Lower leg skin (tissue), 4 donors: ENCODE measurements around the gene HES3. TPM values are rescaled to one million over a fixed set of nuclear protein-coding genes. Genes with fewer than 3 reads are reported as not detected.

Experiments
- DNase-seq, 2 donors: peaks; one replicate each; pipeline ENCODE4 v3.0.0-alpha.2; 2019; ENCODE audit warnings: low spot score in 2 of 2
- H3K4me3 ChIP-seq: fragments of 200-600 bp; sonication (generic); 2 replicates; pipeline ENCODE4 v1.5.1; 2017; ENCODE audit warnings: mild to moderate bottlenecking, low read depth; ENCODE audit not compliant: poor library complexity, severe bottlenecking
- POLR2A ChIP-seq, 2 donors: fragments of 450-650 bp; IDR thresholded peaks; one replicate each; pipeline ENCODE4 v1.6.1; 2016 to 2017; ENCODE audit warnings: antibody characterized with exemption in 2 of 2, mild to moderate bottlenecking in 1 of 2, moderate library complexity in 1 of 2
- WGBS, 2 donors: methylation state at CpG; one replicate each; pipeline ENCODE4 v1.1.5; 2018; 5-methylcytosine and 5-hydroxymethylcytosine counted together
- intact Hi-C: fragments of 100-400 bp; cut with DNase I; formaldehyde crosslinking; loops from one replicate; pipeline ENCODE4 v1.15.0; 2023; ENCODE audit warnings: low total_unique reads
- total RNA-seq, 4 donors: library from RNA; depleted of rRNA; stranded (reverse); fragments of >200 nt; gene quantifications; one replicate each; pipeline ENCODE4 v1.1.0, GENCODE V29; 2016
- TF ChIP-seq, protein P1 (sequence below), 3 donors: fragments of 450-650 bp; IDR thresholded peaks; one replicate each; pipeline ENCODE4 v1.5.1; 2016; ENCODE audit warnings: antibody characterized with exemption in 3 of 3, mild to moderate bottlenecking in 3 of 3, moderate library complexity in 2 of 3

The HES3 gene
- total RNA-seq, 4 donors from 2014 or later, result not detected

DNA sequence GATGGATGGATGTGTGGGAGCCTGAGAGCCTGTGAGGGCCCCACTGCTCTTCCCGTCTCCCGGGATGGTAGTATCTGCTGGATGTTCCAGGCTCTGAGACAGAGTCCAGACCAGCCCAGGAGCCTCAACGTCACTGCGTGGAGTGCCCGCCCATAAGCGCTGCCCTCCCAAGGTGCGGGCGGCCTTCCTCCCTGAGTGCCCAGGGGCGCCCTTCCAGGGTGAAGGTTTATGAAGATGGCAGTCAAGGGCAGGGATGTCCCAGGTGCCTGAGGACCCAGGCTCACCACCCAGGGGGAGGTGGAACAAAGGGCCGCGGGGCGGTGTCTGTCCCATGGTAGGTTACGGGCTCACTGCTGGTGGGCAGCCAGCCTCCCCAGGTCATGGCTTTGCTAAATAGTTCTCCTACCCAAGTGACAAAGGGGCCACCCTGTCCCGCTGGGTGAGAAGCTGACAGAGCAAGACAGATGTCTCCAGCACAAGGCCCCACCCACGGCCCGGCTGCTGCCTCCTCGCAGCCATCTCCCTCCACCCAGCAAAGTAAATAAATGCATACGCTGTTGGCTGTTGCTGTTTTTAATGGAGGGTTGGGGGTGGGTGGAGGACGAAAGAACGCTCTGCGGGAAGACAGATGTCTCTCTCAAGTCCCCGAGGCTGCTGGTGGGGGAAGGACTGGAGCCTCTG, 25.9 kb downstream of the HES3 start:
- DNase-seq, result no peak
- WGBS, 2 donors, result 73 to 83% methylated on average over 17 to 22 of the region's 22 CpGs
- intact Hi-C loops, result no loop called here
- TF ChIP-seq POLR2A (IDR thresholded peaks at IDR 0.05), result no peak
- TF ChIP-seq, protein P1, sequence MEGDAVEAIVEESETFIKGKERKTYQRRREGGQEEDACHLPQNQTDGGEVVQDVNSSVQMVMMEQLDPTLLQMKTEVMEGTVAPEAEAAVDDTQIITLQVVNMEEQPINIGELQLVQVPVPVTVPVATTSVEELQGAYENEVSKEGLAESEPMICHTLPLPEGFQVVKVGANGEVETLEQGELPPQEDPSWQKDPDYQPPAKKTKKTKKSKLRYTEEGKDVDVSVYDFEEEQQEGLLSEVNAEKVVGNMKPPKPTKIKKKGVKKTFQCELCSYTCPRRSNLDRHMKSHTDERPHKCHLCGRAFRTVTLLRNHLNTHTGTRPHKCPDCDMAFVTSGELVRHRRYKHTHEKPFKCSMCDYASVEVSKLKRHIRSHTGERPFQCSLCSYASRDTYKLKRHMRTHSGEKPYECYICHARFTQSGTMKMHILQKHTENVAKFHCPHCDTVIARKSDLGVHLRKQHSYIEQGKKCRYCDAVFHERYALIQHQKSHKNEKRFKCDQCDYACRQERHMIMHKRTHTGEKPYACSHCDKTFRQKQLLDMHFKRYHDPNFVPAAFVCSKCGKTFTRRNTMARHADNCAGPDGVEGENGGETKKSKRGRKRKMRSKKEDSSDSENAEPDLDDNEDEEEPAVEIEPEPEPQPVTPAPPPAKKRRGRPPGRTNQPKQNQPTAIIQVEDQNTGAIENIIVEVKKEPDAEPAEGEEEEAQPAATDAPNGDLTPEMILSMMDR (IDR thresholded peaks at IDR 0.05), result no peak
- H3K4me3 ChIP-seq, result no peak overlapping the region

DNA sequence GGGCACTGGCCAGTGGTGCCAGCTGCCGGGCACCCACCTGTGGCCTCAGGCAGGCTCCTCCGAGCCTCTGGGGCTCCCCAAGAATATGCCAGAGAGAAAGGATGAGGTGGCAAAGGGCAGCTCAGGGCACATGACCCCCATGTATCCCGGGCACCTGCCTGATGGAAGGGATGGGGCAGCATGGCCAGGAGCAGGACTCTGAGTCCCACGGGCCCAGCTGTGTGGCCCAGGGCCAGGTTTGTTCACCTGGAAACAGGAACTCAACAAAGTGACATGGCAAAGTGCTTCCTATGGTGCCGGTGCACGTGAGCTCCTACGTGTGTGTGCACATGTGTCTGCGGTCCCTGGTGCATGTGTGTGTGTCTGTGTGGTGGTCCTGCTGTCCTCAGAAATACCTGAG, 26.4 kb downstream of the HES3 start:
- 70 to 75% methylated on average over 8 of the region's 8 CpGs for WGBS, 2 donors
- intact Hi-C loops, result no loop called here
- H3K4me3 ChIP-seq, result no peak overlapping the region
- no peak for DNase-seq
- TF ChIP-seq POLR2A (IDR thresholded peaks at IDR 0.05), result no peak
- TF ChIP-seq, protein P1 (IDR thresholded peaks at IDR 0.05), result no peak

GRCh38 chr1:6271006-6271405, 27.0 kb downstream of the HES3 start:
- no peak for DNase-seq
- intact Hi-C loops, result no loop called here
- WGBS, 2 donors, result 54 to 61% methylated on average over 4 of the region's 4 CpGs
- H3K4me3 ChIP-seq, result no peak overlapping the region
- TF ChIP-seq, protein P1 (IDR thresholded peaks at IDR 0.05), result no peak
- no peak for TF ChIP-seq POLR2A (IDR thresholded peaks at IDR 0.05)

GRCh38 chr1:6271554-6271953, 27.6 kb downstream of the HES3 start:
- no peak for DNase-seq
- TF ChIP-seq, protein P1 (IDR thresholded peaks at IDR 0.05), result no peak
- TF ChIP-seq POLR2A (IDR thresholded peaks at IDR 0.05), result no peak
- WGBS, 2 donors, result 52 to 75% methylated on average over 9 to 12 of the region's 12 CpGs
- intact Hi-C loops, result no loop called here
- H3K4me3 ChIP-seq, result no peak overlapping the region

DNA sequence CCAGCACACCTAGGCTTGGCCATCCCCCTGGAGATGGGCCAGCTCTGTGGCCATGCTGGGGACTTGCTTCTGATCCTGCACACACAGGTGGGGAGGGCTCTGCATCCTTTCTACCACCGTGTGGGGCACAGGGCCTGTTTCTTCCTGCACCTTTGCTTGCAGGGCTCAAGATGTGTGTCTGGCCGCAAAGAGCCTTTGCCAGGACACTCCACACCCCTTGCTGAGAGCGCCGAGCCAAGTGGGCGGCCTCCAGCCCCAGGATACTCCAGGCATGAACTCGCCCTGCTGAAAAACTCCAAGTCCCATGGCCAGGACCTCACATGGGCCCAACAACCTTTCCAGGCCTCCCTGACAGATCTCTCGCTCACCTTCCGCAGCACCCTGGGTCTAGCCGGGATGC, 28.5 kb downstream of the HES3 start:
- H3K4me3 ChIP-seq, result no peak overlapping the region
- no peak for DNase-seq
- WGBS, 2 donors, result 46 to 50% methylated on average over 9 of the region's 9 CpGs
- TF ChIP-seq POLR2A (IDR thresholded peaks at IDR 0.05), result no peak
- TF ChIP-seq, protein P1 (IDR thresholded peaks at IDR 0.05), result no peak
- intact Hi-C loops, result no loop called here

DNA sequence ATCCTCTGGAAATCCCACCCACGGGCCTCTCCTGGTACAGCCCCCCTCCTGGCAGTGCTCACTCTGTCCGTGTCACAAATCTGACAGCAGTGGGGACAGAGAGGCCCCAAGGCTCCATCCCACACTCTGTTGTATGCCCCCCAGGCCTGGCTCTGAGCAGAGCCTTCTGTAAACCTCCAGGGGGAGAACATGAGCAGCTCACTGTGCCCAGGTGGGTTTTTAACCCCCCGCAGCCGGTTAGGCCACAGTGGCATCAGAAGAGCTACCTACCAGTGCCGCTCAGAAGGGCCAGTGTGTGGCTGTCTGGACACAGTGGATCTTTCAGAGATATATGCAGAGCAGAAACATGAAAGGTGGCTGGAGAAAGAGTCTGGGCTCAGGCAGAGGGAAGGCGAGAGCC, 28.9 kb downstream of the HES3 start:
- intact Hi-C loops, result no loop called here
- no peak for DNase-seq
- TF ChIP-seq, protein P1 (IDR thresholded peaks at IDR 0.05), result no peak
- TF ChIP-seq POLR2A (IDR thresholded peaks at IDR 0.05), result no peak
- WGBS, 2 donors, result 71 to 75% methylated on average over 6 of the region's 6 CpGs
- no peak overlapping the region for H3K4me3 ChIP-seq
